ENCODE data around the gene TGFBR1.

Gene TGFBR1

GRCh38 chr9:99189887-99190596 is 85.1 kb downstream of the TGFBR1 start:
- Histone ChIP-seq H3K36me3 (ENCODE audit: control insufficient read depth, low read length) (no peaks in the 10 kb centered on the region), H3K27me3 (ENCODE audit: control insufficient read depth, low read length) (peaks cover 15% of the 10 kb centered on the region), H3F3A (ENCODE audit: control insufficient read depth, insufficient read depth) (no peaks in the 10 kb centered on the region), H3K4me1 (ENCODE audit: control insufficient read depth, low read length) (peaks cover 17% of the 10 kb centered on the region), H3K9me3 (ENCODE audit: control insufficient read depth, insufficient read depth, low read length) (no peaks in the 10 kb centered on the region), H3K9me2 (replicated peaks; ENCODE audit: control insufficient read depth, low read length) (no peaks in the 10 kb centered on the region), H4K20me1 (ENCODE audit: control insufficient read depth, insufficient read depth, low read depth, low read length) (no peaks in the 10 kb centered on the region), H3K79me2 (ENCODE audit: control insufficient read depth, low read length) (no peaks in the 10 kb centered on the region), H3K4me2 (ENCODE audit: low read length) (no peak overlapping the region), H3K27ac (ENCODE audit: low read depth, low read length) (no peak overlapping the region), H3K4me3 (ENCODE audit: low read length) (no peak overlapping the region)
- TF ChIP-seq, protein P1, sequence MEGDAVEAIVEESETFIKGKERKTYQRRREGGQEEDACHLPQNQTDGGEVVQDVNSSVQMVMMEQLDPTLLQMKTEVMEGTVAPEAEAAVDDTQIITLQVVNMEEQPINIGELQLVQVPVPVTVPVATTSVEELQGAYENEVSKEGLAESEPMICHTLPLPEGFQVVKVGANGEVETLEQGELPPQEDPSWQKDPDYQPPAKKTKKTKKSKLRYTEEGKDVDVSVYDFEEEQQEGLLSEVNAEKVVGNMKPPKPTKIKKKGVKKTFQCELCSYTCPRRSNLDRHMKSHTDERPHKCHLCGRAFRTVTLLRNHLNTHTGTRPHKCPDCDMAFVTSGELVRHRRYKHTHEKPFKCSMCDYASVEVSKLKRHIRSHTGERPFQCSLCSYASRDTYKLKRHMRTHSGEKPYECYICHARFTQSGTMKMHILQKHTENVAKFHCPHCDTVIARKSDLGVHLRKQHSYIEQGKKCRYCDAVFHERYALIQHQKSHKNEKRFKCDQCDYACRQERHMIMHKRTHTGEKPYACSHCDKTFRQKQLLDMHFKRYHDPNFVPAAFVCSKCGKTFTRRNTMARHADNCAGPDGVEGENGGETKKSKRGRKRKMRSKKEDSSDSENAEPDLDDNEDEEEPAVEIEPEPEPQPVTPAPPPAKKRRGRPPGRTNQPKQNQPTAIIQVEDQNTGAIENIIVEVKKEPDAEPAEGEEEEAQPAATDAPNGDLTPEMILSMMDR (IDR thresholded peaks at IDR 0.05; ENCODE audit: low read depth, low read length, poor library complexity, severe bottlenecking), result no peak
- no peak for TF ChIP-seq EZH2phosphoT487 (IDR thresholded peaks at IDR 0.05; ENCODE audit: borderline replicate concordance, low read length)

DNA sequence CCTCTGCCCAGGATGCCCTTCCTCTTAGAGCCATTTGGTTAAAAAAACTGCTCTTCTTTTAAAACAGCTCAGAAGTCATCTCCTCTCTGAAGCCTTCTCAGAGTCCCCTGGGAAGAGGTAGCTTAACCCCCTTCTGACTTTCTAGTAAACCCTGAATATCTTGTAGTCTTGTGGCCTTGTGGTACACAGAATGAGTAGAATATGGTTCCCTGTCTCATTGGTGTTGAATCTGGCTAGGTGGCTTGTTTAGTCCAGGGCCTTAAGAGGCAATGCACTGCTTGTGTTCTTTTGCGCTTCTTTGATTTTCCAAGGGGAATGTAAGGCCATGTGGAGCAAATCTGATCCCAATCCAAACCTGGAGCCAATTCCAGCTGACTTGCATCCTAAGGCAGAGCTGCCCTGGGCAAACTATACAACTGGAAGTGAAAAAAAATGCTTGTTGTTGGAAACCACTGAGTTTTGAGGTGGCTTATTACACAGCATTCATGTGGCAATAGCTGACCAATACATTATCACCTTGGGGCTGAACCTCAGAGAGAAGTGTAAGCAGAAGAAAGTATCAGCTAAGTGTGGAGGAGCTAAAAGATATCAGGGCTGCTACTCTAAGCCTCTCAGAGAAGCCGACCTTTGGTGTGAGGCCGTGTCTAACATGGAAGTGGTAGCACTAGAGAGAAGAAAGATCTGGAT is 85.8 kb downstream of the TGFBR1 start:
- H3K27ac ChIP-seq (ENCODE audit: low read depth, low read length), result no peak overlapping the region
- H4K20me1 ChIP-seq (ENCODE audit: control insufficient read depth, insufficient read depth, low read depth, low read length), result no peaks in the 10 kb centered on the region
- TF ChIP-seq, protein P1 (IDR thresholded peaks at IDR 0.05; ENCODE audit: low read depth, low read length, poor library complexity, severe bottlenecking), result no peak
- no peak for TF ChIP-seq EZH2phosphoT487 (IDR thresholded peaks at IDR 0.05; ENCODE audit: borderline replicate concordance, low read length)
- H3K4me1 ChIP-seq (ENCODE audit: control insufficient read depth, low read length), result peaks cover 17% of the 10 kb centered on the region
- no peaks in the 10 kb centered on the region for H3K36me3 ChIP-seq (ENCODE audit: control insufficient read depth, low read length)
- H3K79me2 ChIP-seq (ENCODE audit: control insufficient read depth, low read length), result no peaks in the 10 kb centered on the region
- H3K4me2 ChIP-seq (ENCODE audit: low read length), result no peak overlapping the region
- H3K4me3 ChIP-seq (ENCODE audit: low read length), result no peak overlapping the region
- H3F3A ChIP-seq (ENCODE audit: control insufficient read depth, insufficient read depth), result no peaks in the 10 kb centered on the region
- peaks cover 15% of the 10 kb centered on the region for H3K27me3 ChIP-seq (ENCODE audit: control insufficient read depth, low read length)
- no peaks in the 10 kb centered on the region for H3K9me3 ChIP-seq (ENCODE audit: control insufficient read depth, insufficient read depth, low read length)
- H3K9me2 ChIP-seq (replicated peaks; ENCODE audit: control insufficient read depth, low read length), result no peaks in the 10 kb centered on the region

GRCh38 chr9:99192786-99193465 is 88.0 kb downstream of the TGFBR1 start:
- Histone ChIP-seq H3K79me2 (ENCODE audit: control insufficient read depth, low read length) (no peaks in the 10 kb centered on the region), H3K4me2 (ENCODE audit: low read length) (no peak overlapping the region), H3K27me3 (ENCODE audit: control insufficient read depth, low read length) (peaks cover 21% of the 10 kb centered on the region), H3K27ac (ENCODE audit: low read depth, low read length) (no peak overlapping the region), H3K36me3 (ENCODE audit: control insufficient read depth, low read length) (no peaks in the 10 kb centered on the region), H3K9me2 (replicated peaks; ENCODE audit: control insufficient read depth, low read length) (no peaks in the 10 kb centered on the region), H3K9me3 (ENCODE audit: control insufficient read depth, insufficient read depth, low read length) (no peaks in the 10 kb centered on the region), H3K4me1 (ENCODE audit: control insufficient read depth, low read length) (no peaks in the 10 kb centered on the region; the same call in 1 of the 2 replicates), H4K20me1 (ENCODE audit: control insufficient read depth, insufficient read depth, low read depth, low read length) (no peaks in the 10 kb centered on the region), H3K4me3 (ENCODE audit: low read length) (no peak overlapping the region), H3F3A (ENCODE audit: control insufficient read depth, insufficient read depth) (no peaks in the 10 kb centered on the region)
- TF ChIP-seq, protein P1 (IDR thresholded peaks at IDR 0.05; ENCODE audit: low read depth, low read length, poor library complexity, severe bottlenecking), result peak; percentile 37
- TF ChIP-seq EZH2phosphoT487 (IDR thresholded peaks at IDR 0.05; ENCODE audit: borderline replicate concordance, low read length), result no peak

Data from DOHH2 (cell line).